ENCODE measurements around the gene NAPSA. TPM values are rescaled to one million over a fixed set of nuclear protein-coding genes. Genes with fewer than 3 reads are reported as not detected.

The NAPSA gene
- total RNA-seq, 1 donor from 2014 or later, result 3.4 TPM

Other genes starting within 250 kb of the NAPSA start
- not detected for gene IZUMO2, start 202.4 kb downstream of the NAPSA start, total RNA-seq
- gene MYH14, start 162.0 kb downstream of the NAPSA start, total RNA-seq, result 48.7 TPM
- gene KCNC3, start 36.3 kb downstream of the NAPSA start, total RNA-seq, result 2.7 TPM
- gene NR1H2, start 10.8 kb upstream of the NAPSA start, total RNA-seq, result 73.7 TPM
- 21.3 TPM for gene POLD1, start 18.7 kb upstream of the NAPSA start, total RNA-seq
- gene SPIB, start 53.3 kb upstream of the NAPSA start, total RNA-seq, result 2.9 TPM
- not detected for gene MYBPC2, start 67.3 kb upstream of the NAPSA start, total RNA-seq
- gene EMC10, start 110.9 kb upstream of the NAPSA start, total RNA-seq, result 66.9 TPM
- 0.45 TPM for gene GARIN5A, start 111.2 kb upstream of the NAPSA start, total RNA-seq
- gene JOSD2, start 145.6 kb upstream of the NAPSA start, total RNA-seq, result 33.6 TPM
- not detected for gene ASPDH, start 148.3 kb upstream of the NAPSA start, total RNA-seq
- gene LRRC4B, start 202.8 kb upstream of the NAPSA start, total RNA-seq, result 3.5 TPM

All from sciatic nerve (tissue), 1 donor.